HFF-Myc (cell line): ENCODE data around the gene ZNF70.

Experiments used
- DNase-seq: peaks from one replicate; pipeline ENCODE4 v3.0.0-alpha.2; 2011; ENCODE audit warnings: low read depth; ENCODE audit errors: extremely low read depth
- H3K4me3 ChIP-seq: replicated peaks from 2 replicates; pipeline ENCODE4 v1.5.1; 2011; ENCODE audit warnings: low read depth, mild to moderate bottlenecking, control low read depth, low read length
- TF ChIP-seq, protein P1 (sequence below): IDR thresholded peaks from 2 replicates; pipeline ENCODE4 v1.5.1; 2012; ENCODE audit warnings: mild to moderate bottlenecking, low read depth, low read length, control low read depth; ENCODE audit errors: missing control alignments

Gene ZNF70

DNA sequence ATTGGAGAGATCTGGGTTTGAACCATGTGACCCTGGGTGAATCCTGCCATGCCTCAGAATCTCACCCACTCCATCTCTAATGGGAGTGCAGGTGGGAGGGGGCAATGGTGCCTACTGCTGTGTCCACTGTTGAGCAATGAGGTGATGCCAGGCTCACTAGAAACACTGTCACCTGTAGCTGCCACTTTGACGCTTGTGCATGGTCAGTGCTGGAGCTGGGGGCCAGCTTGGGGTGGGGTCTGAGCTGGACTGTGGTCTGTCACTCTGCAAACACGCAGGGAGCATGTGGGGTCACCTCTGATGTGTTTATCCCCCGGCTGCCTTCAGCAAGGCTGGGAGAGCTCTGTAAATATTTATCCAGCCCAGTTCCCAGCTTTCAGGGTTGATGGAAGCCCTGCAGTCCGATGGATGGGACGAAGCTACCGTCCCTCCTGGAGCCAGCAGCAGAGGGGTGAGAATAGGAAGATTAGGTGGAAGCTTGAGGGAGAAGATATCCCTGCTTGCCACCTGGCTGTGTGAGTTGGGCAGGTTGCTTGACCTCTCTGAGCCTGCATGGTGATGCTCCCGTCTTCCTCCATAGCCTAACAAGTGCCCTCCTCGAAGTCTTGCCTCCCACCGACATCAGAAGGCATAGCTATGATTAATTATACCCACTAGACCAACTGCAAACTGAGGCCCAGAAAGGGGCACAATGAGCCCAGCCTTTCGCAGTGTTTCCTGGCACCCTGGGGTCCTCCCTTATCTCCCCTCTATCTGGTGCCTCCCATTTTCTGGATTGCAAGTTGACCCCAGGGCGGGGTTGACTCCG lies 23.4 kb upstream of the ZNF70 start:
- TF ChIP-seq, protein P1, sequence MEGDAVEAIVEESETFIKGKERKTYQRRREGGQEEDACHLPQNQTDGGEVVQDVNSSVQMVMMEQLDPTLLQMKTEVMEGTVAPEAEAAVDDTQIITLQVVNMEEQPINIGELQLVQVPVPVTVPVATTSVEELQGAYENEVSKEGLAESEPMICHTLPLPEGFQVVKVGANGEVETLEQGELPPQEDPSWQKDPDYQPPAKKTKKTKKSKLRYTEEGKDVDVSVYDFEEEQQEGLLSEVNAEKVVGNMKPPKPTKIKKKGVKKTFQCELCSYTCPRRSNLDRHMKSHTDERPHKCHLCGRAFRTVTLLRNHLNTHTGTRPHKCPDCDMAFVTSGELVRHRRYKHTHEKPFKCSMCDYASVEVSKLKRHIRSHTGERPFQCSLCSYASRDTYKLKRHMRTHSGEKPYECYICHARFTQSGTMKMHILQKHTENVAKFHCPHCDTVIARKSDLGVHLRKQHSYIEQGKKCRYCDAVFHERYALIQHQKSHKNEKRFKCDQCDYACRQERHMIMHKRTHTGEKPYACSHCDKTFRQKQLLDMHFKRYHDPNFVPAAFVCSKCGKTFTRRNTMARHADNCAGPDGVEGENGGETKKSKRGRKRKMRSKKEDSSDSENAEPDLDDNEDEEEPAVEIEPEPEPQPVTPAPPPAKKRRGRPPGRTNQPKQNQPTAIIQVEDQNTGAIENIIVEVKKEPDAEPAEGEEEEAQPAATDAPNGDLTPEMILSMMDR: no peak
- H3K4me3 ChIP-seq: no peak overlapping the region
- no peak for DNase-seq

- TF ChIP-seq, protein P1: no peak
- peak overlapping the region; percentile 47 for H3K4me3 ChIP-seq
- no peak for DNase-seq
Measured at GRCh38 chr22:23773483-23774113, 22.7 kb upstream of the ZNF70 start.

DNA sequence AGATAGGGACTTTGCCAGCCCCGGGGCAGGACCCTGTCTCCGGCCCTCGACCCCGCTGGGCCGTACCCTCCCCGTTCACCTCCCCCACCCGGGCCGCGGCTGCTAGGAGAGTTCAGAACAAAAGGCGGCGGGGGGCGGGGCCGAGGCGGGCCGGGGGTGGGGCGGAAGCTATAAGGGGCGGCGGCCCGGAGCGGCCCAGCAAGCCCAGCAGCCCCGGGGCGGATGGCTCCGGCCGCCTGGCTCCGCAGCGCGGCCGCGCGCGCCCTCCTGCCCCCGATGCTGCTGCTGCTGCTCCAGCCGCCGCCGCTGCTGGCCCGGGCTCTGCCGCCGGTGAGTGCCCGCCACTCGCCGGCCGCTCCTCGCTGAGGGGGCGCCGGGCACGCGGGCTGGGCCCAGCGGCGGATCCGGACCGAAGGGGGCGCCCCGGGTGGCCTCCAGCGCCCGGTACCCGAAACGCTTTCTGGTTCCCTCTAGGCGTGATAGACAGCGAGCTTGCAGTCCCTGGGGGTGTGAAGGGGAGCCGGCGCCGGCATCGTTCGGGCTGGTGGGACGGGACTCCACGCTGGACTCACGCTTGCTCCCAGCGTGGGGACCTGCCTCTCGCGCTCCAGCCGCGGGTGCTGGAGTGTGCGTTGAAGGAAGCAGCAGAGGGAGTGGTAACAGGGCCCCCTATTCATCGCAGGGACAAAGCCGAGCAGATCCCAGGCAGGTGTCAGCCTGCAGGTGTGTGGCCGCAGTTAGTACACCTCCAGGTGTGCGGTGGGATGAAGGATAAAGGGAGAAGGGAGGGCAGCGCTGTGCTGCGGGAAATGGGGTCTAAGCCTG lies 21.9 kb upstream of the ZNF70 start, which contains the start of gene MMP11:
MMP11 (plus strand) TSS at position 201 of the 825 bp plus-strand sequence; CDS start at position 223, 22 bp downstream.
- TF ChIP-seq, protein P1: no peak
- no peak for DNase-seq
- H3K4me3 ChIP-seq: peak within 1 kb of the TSS; percentile 47

- TF ChIP-seq, protein P1: no peak
- no peak for DNase-seq
- H3K4me3 ChIP-seq: peak overlapping the region; percentile 31; the same call in 1 of the 2 replicates
Measured at GRCh38 chr22:23772315-23772648, 21.4 kb upstream of the ZNF70 start.

DNA sequence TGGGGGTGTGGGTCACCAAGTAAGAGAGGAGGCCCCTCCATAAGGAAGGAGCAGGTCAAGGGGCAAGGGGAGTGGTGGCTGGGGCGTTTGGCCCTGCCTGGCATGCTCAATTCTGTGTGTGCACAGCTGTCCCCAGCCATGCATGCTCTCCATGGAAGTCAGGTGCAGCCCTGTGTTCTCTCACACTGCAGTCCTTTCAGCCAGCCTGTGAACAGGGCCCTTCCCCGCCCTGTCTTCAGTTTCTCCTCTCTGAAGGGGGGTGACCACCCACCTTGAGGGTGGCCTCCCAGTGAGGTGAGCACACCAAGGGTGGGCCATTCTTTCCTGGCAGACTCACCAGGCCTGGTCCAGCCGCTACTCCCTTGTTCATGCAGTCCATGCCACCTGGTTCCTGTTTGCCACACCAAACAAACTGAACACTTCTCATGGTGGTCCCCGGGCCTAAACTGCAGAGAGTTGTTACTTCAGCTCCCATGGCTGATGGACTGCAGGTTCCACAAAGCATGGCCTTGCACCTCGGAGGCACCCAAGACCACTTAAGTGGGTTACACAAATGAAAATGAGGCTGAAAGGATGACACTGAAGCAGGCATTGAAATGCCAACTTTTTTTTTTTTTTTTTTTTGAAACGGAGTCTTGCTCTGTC lies 18.5 kb upstream of the ZNF70 start:
- TF ChIP-seq, protein P1: no peak
- no peak for DNase-seq
- H3K4me3 ChIP-seq: no peak overlapping the region
